ENCODE results near the gene RNF213.

- TF ChIP-seq EZH2phosphoT487 (IDR thresholded peaks at IDR 0.05; ENCODE audit: low read length) = no peak
- TF ChIP-seq, protein P1, sequence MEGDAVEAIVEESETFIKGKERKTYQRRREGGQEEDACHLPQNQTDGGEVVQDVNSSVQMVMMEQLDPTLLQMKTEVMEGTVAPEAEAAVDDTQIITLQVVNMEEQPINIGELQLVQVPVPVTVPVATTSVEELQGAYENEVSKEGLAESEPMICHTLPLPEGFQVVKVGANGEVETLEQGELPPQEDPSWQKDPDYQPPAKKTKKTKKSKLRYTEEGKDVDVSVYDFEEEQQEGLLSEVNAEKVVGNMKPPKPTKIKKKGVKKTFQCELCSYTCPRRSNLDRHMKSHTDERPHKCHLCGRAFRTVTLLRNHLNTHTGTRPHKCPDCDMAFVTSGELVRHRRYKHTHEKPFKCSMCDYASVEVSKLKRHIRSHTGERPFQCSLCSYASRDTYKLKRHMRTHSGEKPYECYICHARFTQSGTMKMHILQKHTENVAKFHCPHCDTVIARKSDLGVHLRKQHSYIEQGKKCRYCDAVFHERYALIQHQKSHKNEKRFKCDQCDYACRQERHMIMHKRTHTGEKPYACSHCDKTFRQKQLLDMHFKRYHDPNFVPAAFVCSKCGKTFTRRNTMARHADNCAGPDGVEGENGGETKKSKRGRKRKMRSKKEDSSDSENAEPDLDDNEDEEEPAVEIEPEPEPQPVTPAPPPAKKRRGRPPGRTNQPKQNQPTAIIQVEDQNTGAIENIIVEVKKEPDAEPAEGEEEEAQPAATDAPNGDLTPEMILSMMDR (IDR thresholded peaks at IDR 0.05; ENCODE audit: low read length) = no peak
- TF ChIP-seq EZH2 (optimal IDR thresholded peaks at IDR 0.05; ENCODE audit: low read depth, low read length) = no peak
Observed at GRCh38 chr17:80262775-80263244, 2.2 kb downstream of the RNF213 start.
